ENCODE results near the gene KIF25.
"Not testable (repeated sequence)": the region's sequence is repeated elsewhere in the genome, so short reads cannot be mapped to it uniquely, and the experiment has no call there.

Gene KIF25

GRCh38 chr6:167974640-167975344 is 22.7 kb upstream of the KIF25 start:
- H3K27ac ChIP-seq, result no peak overlapping the region
- no peak for DNase-seq (ENCODE audit: low read depth, low spot score)

GRCh38 chr6:167975458-167975857 is 22.0 kb upstream of the KIF25 start:
- no peak overlapping the region for H3K27ac ChIP-seq
- no peak for DNase-seq (ENCODE audit: low read depth, low spot score)

- DNase-seq (ENCODE audit: low read depth, low spot score); H3K27ac ChIP-seq: not testable (repeated sequence)
These were observed 21.3 kb upstream of the KIF25 start for GRCh38 chr6:167976116-167976657.

GRCh38 chr6:167976708-167977107 is 20.8 kb upstream of the KIF25 start:
- no peak for DNase-seq (ENCODE audit: low read depth, low spot score)
- no peak overlapping the region for H3K27ac ChIP-seq

- H3K27ac ChIP-seq, result no peak overlapping the region
- DNase-seq (ENCODE audit: low read depth, low spot score), result no peak
These were observed 19.6 kb upstream of the KIF25 start for GRCh38 chr6:167977717-167978467.

- DNase-seq (ENCODE audit: low read depth, low spot score), result no peak
- H3K27ac ChIP-seq, result no peak overlapping the region
These were observed 18.9 kb upstream of the KIF25 start for GRCh38 chr6:167978607-167979006.

- H3K27ac ChIP-seq, result no peak overlapping the region
- DNase-seq (ENCODE audit: low read depth, low spot score), result no peak
These were observed 17.9 kb upstream of the KIF25 start for GRCh38 chr6:167979436-167980139.

- no peak overlapping the region for H3K27ac ChIP-seq
- no peak for DNase-seq (ENCODE audit: low read depth, low spot score)
These were observed 16.4 kb upstream of the KIF25 start for GRCh38 chr6:167980911-167981580.

GRCh38 chr6:167981916-167982462 is 15.5 kb upstream of the KIF25 start:
- H3K27ac ChIP-seq, result no peak overlapping the region
- DNase-seq (ENCODE audit: low read depth, low spot score), result no peak

GRCh38 chr6:167984144-167984719 is 13.2 kb upstream of the KIF25 start:
- no peak overlapping the region for H3K27ac ChIP-seq
- no peak for DNase-seq (ENCODE audit: low read depth, low spot score)

GRCh38 chr6:167984876-167985604 is 12.4 kb upstream of the KIF25 start:
- no peak for DNase-seq (ENCODE audit: low read depth, low spot score)

GRCh38 chr6:167985911-167986595 is 11.4 kb upstream of the KIF25 start:
- DNase-seq (ENCODE audit: low read depth, low spot score), result no peak

More at GRCh38 chr6:167984876-167985604, 12.4 kb upstream of the KIF25 start:
- H3K27ac ChIP-seq, result no peak overlapping the region

GRCh38 chr6:167987396-167988153 is 9.9 kb upstream of the KIF25 start:
- DNase-seq (ENCODE audit: low read depth, low spot score), result no peak

More at GRCh38 chr6:167985911-167986595, 11.4 kb upstream of the KIF25 start:
- no peak overlapping the region for H3K27ac ChIP-seq

GRCh38 chr6:167988154-167988495 is 9.3 kb upstream of the KIF25 start:
- no peak for DNase-seq (ENCODE audit: low read depth, low spot score)
- H3K27ac ChIP-seq, result no peak overlapping the region

More at GRCh38 chr6:167987396-167988153, 9.9 kb upstream of the KIF25 start:
- no peak overlapping the region for H3K27ac ChIP-seq

- DNase-seq (ENCODE audit: low read depth, low spot score), result no peak
- H3K27ac ChIP-seq, result no peak overlapping the region
These were observed 8.3 kb upstream of the KIF25 start for GRCh38 chr6:167988945-167989841.

GRCh38 chr6:167990016-167990945 is 7.2 kb upstream of the KIF25 start:
- DNase-seq (ENCODE audit: low read depth, low spot score), result no peak
- H3K27ac ChIP-seq, result no peak overlapping the region

Measured in epithelial cell of prostate (primary cell).